Progenitor cell of endocrine pancreas (in vitro differentiated cells): Measurements from ENCODE around the gene ROPN1L. TPM values are rescaled to one million over a fixed set of nuclear protein-coding genes. Genes with fewer than 3 reads are reported as not detected.

Experiments
- DNase-seq: peaks from one replicate; pipeline ENCODE4 v3.0.0; 2021; ENCODE audit warnings: low spot score; ENCODE audit not compliant: unreplicated experiment
- H3K27ac Mint-ChIP-seq: 2 replicates; pipeline ENCODE4 v1.8.0; 2021; ENCODE audit warnings: mild to moderate bottlenecking, moderate library complexity, mixed read lengths
- H3K27me3 Mint-ChIP-seq: 2 replicates; pipeline ENCODE4 v1.8.0; 2021; ENCODE audit warnings: mixed read lengths
- H3K36me3 Mint-ChIP-seq: 2 replicates; pipeline ENCODE4 v1.8.0; 2022; ENCODE audit warnings: mixed read lengths; ENCODE audit not compliant: insufficient read depth
- H3K4me1 Mint-ChIP-seq: 2 replicates; pipeline ENCODE4 v1.8.0; 2021; ENCODE audit warnings: low read depth, mixed read lengths
- H3K4me3 Mint-ChIP-seq: 2 replicates; pipeline ENCODE4 v1.8.0; 2021; ENCODE audit warnings: low read depth, mild to moderate bottlenecking, moderate library complexity, mixed read lengths
- H3K9me3 Mint-ChIP-seq: 2 replicates; pipeline ENCODE4 v1.8.0; 2021; ENCODE audit warnings: low read depth, mixed read lengths
- CTCF ChIP-seq: fragments of 200-600 bp; sonication (generic); IDR thresholded peaks from one replicate; pipeline ENCODE4 v1.5.0; 2021; ENCODE audit warnings: antibody characterized with exemption, mild to moderate bottlenecking; ENCODE audit not compliant: unreplicated experiment
- total RNA-seq: library from RNA; stranded (reverse); gene quantifications from 2 replicates; pipeline ENCODE4 v1.2.1, GENCODE V29; 2021

ROPN1L gene
- total RNA-seq, 1 donor from 2014 or later: 0.43 TPM

DNA sequence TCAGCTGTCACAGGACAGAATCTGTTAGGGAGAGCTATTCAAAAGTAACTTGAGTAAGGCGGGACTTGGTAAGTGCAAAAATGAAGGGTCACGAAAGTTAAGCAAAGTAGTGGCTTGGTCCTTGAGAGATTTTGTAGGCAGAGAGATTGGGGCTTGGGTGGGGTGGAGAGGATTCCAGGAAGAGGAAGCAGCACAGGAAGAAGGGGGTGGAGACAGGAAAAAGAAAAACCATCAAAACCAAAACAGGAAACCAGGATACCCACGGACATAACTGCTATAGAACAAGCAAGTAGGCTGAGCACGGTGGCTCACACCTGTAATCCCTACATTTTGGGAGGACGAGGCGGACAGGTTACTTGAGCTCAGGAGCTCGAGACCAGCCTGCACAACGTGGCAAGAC is 3.7 kb downstream of the ROPN1L start:
- TF ChIP-seq CTCF: no peak
- H3K27ac Mint-ChIP-seq: no peak overlapping the region
- DNase-seq: no peak
- H3K9me3 Mint-ChIP-seq: no peaks in the 10 kb centered on the region
- H3K4me1 Mint-ChIP-seq: peaks cover 2% of the 10 kb centered on the region
- H3K36me3 Mint-ChIP-seq: no peaks in the 10 kb centered on the region
- no peak overlapping the region for H3K4me3 Mint-ChIP-seq
- H3K27me3 Mint-ChIP-seq: peaks cover 20% of the 10 kb centered on the region

GRCh38 chr5:10446490-10446889 is 4.8 kb downstream of the ROPN1L start:
- H3K36me3 Mint-ChIP-seq: no peaks in the 10 kb centered on the region
- TF ChIP-seq CTCF: no peak
- H3K4me3 Mint-ChIP-seq: no peak overlapping the region

GRCh38 chr5:10447041-10447440 is 5.4 kb downstream of the ROPN1L start:
- Mint-ChIP-seq H3K9me3 (no peaks in the 10 kb centered on the region), H3K36me3 (no peaks in the 10 kb centered on the region), H3K27me3 (peaks cover 20% of the 10 kb centered on the region), H3K27ac (no peak overlapping the region), H3K4me3 (no peak overlapping the region), H3K4me1 (no peaks in the 10 kb centered on the region)
- no peak for TF ChIP-seq CTCF
- DNase-seq: no peak

More at GRCh38 chr5:10446490-10446889, 4.8 kb downstream of the ROPN1L start:
- H3K27ac Mint-ChIP-seq: no peak overlapping the region
- no peak for DNase-seq
- H3K27me3 Mint-ChIP-seq: peaks cover 20% of the 10 kb centered on the region
- no peaks in the 10 kb centered on the region for H3K4me1 Mint-ChIP-seq
- H3K9me3 Mint-ChIP-seq: no peaks in the 10 kb centered on the region

- H3K36me3 Mint-ChIP-seq: no peaks in the 10 kb centered on the region
- peaks cover 8% of the 10 kb centered on the region for H3K27me3 Mint-ChIP-seq
- DNase-seq: no peak
- H3K4me3 Mint-ChIP-seq: no peak overlapping the region
- no peak for TF ChIP-seq CTCF
- H3K4me1 Mint-ChIP-seq: peaks cover 2% of the 10 kb centered on the region
- no peaks in the 10 kb centered on the region for H3K9me3 Mint-ChIP-seq
- H3K27ac Mint-ChIP-seq: no peak overlapping the region
Measured at GRCh38 chr5:10448754-10449360, 7.2 kb downstream of the ROPN1L start.

DNA sequence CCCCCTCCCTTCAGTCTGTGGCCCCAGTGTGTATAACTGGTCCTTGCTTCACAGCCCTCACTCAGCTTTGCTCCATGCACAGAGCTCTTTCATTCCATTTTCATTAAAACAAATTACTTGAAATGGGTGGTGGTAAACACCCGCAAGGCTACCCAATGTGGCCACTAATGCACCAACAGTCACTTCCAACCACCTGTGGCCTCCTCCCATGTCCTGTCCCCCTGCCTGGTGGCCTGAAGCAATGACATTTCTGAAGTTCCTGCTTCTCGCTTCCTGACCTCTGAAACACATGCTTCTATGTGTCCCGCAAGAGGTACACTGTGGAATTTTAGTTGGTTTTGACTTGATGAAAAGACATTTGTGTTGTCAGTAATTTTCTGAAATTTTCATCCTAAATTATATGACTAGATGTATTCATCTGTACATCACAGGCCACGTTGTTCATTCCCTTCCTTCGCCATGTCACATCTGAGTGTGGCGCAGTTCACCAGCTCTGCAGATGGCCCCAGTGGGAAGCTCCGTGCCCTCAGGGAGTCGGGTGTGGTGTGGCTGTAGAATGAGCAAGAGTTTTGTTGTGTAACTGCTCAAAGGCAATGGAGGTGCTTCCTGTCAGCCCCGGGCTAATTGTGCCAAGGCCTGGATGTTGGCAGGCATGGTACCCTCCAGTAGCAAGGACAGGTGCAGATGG is 9.6 kb downstream of the ROPN1L start:
- H3K9me3 Mint-ChIP-seq: no peaks in the 10 kb centered on the region
- DNase-seq: no peak
- peaks cover 13% of the 10 kb centered on the region for H3K27me3 Mint-ChIP-seq
- TF ChIP-seq CTCF: no peak
- H3K4me1 Mint-ChIP-seq: peaks cover 2% of the 10 kb centered on the region
- H3K27ac Mint-ChIP-seq: no peak overlapping the region
- H3K4me3 Mint-ChIP-seq: no peak overlapping the region
- H3K36me3 Mint-ChIP-seq: no peaks in the 10 kb centered on the region
